ENCODE measurements around the gene IMMP1L.

Gene IMMP1L

DNA sequence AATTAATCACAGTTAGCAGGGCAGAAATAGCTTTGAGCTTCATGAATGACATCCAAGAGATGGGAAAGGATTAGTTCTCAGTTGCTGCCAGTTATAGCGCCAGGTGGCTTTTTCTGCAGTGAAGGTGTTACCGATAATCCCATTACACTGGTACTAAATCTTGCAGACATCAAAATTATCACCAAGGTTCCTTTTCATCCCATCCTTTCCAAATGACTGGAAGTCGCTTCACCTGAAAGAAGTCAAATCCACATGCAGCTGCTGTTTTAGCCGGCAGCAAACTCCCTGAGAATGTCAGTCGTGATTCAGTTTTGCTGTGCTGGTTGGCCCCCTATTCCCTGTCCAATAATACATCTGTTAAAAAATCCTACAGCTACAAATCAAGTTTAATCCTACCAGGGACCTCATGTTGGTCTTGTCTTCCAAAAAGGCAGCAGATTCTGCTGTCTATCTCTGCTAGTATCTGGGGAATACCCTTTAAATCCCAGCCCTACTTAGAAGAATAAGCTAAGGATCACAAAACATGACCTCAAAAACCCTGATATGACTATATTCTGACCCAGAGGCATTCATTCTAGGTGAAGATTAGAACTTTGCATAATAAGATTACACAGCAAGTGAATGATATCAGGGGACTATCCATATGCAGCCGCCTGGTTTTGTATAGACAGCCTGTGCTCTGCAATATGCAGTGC, 31.7 kb downstream of the IMMP1L start:
- Histone ChIP-seq H3K4me3 (no peak overlapping the region), H3K27ac (no peak overlapping the region)
- TF ChIP-seq, protein P1, sequence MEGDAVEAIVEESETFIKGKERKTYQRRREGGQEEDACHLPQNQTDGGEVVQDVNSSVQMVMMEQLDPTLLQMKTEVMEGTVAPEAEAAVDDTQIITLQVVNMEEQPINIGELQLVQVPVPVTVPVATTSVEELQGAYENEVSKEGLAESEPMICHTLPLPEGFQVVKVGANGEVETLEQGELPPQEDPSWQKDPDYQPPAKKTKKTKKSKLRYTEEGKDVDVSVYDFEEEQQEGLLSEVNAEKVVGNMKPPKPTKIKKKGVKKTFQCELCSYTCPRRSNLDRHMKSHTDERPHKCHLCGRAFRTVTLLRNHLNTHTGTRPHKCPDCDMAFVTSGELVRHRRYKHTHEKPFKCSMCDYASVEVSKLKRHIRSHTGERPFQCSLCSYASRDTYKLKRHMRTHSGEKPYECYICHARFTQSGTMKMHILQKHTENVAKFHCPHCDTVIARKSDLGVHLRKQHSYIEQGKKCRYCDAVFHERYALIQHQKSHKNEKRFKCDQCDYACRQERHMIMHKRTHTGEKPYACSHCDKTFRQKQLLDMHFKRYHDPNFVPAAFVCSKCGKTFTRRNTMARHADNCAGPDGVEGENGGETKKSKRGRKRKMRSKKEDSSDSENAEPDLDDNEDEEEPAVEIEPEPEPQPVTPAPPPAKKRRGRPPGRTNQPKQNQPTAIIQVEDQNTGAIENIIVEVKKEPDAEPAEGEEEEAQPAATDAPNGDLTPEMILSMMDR (IDR thresholded peaks at IDR 0.05) = no peak
- no peak for DNase-seq (ENCODE audit: low spot score)

DNA sequence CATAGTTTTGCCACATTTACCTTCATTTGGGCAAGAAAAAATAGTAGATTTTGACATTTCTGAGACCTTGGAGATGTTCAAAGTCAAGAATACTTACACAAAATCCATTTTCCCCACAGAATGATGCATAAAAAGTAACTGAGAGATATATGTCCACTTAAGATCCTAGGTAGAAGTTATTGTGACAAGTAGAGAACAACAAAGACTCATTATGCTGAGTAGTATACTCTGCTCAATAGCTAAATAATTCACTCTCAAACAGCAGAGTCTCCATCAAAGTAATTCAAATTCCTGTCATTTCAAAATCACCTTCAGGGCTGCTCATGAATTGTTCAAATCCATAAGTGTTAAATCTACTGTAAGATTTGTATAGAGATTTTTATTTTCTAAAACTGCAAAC, 35.3 kb downstream of the IMMP1L start:
- H3K4me3 ChIP-seq = no peak overlapping the region
- no peak overlapping the region for H3K27ac ChIP-seq
- DNase-seq (ENCODE audit: low spot score) = no peak
- TF ChIP-seq, protein P1 (IDR thresholded peaks at IDR 0.05) = no peak

DNA sequence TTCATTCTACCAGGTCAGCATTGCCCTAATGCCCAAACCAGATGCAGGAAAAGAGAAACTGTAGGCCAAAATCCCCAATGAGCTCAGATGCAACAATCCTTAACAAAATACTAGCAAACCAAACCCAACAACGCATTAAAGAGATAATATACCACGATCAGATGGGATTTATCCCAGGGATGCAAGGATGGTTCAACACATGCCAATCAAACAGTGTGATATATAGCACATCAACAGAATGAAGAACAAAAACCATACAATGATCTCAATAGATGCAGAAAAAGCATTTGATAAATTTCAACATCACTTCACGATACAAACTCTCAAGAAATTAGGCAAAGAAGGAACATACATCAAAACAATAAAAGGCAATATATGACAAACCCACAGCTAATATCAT, 45.0 kb downstream of the IMMP1L start:
- Histone ChIP-seq H3K27ac (no peak overlapping the region), H3K4me3 (no peak overlapping the region)
- DNase-seq (ENCODE audit: low spot score) = no peak
- TF ChIP-seq, protein P1 (IDR thresholded peaks at IDR 0.05) = no peak

DNA sequence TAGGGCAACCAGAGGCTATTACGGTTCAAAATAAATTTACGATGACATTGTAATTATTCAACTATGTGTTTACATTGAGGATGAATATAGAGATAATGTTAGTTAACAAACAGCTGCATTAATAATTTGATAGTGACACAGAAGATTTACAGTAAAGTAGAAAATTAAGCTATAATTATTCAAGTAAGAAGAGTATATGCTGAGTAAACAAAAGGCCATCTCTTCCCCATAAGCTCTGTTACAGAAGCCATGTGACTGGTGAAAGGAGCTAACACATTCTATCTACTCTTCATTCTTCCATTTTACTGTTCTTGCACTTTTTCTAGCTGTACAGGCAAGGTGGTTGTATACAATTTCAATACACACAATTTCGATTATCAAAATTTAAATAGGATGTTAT, 54.2 kb downstream of the IMMP1L start:
- DNase-seq (ENCODE audit: low spot score) = no peak

DNA sequence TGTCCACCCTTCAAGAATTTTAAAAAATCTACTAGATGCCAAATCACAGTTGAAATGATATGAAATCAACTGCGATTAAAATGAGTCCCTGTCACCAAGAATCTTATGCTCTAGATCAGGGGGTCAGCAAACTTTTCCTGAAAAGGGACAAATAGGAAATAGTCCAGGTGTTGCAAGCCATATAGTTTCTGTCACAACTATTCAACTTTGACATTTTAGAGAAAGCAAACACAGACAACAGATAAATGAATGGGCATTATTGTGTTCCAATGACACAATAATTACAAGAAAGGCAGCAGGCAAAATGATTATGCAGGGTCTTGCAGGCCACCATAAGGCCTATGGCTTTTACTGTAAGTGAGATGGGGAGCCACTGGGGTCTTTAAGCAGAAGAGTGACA, 58.6 kb downstream of the IMMP1L start:
- Histone ChIP-seq H3K4me3 (no peak overlapping the region), H3K27ac (no peak overlapping the region)
- TF ChIP-seq, protein P1 (IDR thresholded peaks at IDR 0.05) = no peak
- DNase-seq (ENCODE audit: low spot score) = no peak

More for the DNA sequence above, 54.2 kb downstream of the IMMP1L start:
- Histone ChIP-seq H3K4me3 (no peak overlapping the region), H3K27ac (no peak overlapping the region)
- TF ChIP-seq, protein P1 (IDR thresholded peaks at IDR 0.05) = no peak

DNA sequence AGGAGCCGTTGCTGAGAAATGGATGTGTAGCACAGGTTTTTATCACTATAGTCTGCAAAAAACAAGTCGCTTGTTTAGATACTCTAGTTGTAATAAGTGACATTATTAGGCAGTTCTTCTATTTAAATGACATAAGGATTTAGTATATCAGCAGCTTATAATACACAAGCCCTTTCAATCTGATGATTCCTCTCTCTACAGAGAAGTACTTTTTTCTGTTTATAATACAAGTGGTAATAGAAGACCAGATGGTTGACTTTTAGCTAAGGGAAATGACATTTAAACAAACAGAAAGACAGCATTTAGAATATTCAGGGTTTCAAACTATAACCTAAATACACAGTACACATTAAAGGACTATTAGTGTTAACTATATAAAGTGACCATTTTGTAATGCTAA, 60.4 kb downstream of the IMMP1L start:
- TF ChIP-seq, protein P1 (IDR thresholded peaks at IDR 0.05) = no peak
- no peak overlapping the region for H3K4me3 ChIP-seq
- H3K27ac ChIP-seq = no peak overlapping the region
- no peak for DNase-seq (ENCODE audit: low spot score)

DNA sequence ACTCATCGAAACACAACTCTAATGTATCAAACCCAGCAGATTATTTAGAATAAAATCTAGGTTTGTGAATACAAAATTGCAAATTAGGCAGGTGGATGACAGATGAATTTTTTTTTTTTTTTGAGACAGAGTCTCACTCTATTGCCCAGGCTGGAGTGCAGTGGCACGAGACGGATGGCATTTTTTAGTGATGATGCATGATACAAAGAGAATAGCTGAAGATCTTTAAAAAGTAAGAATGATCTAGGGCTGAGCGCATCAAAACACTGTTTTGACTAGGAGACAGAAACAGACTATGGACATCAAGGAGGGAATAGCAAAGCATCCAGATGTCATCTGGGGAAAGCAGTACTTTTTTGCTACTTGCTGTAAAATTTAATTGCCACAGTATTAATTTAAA, 63.8 kb downstream of the IMMP1L start:
- TF ChIP-seq, protein P1 (IDR thresholded peaks at IDR 0.05) = no peak
- Histone ChIP-seq H3K4me3 (no peak overlapping the region), H3K27ac (no peak overlapping the region)
- no peak for DNase-seq (ENCODE audit: low spot score)

Measured in coronary artery (tissue), 2 donors.